WI38 (cell line): ENCODE measurements around the gene ARHGEF4.

Experiments
- H3K4me3 ChIP-seq: 2 replicates; pipeline ENCODE4 v1.5.1; 2011; ENCODE audit warnings: low read depth, mild to moderate bottlenecking, control low read depth, low read length
- TF ChIP-seq, protein P1 (sequence below): IDR thresholded peaks from 2 replicates; pipeline ENCODE4 v1.5.1; 2012; ENCODE audit warnings: low read depth, mild to moderate bottlenecking, control low read depth, low read length

Gene ARHGEF4

DNA sequence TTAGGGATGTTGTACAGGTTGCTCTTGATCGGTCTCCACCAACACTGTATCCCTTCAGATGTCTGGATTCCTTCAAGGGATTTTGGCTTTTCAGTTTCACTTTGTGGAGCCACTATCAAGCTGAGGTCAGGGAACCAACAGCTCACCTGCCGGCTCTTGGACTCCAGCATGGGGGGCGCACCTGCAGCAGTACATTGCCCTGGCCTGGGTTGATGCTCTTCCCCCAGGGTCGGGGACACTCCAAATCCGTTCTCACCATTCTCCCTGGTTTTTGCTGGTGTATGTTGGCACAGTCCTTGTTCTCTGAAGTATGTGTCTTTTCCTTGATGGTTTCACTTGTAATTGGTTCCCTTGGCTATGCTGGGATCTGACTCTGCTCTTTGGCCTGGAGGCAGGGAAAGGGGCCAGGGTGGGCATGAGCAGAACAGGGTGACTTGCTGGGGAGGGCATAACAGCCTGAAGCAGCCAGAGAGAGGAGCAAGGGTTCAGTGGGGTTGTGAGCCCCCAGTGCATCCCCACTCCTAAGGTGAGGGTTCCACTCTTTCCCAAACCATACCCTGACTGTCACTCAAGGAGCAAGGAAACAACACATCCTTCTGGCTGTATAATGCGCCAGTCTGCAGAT lies 5.1 kb downstream of the ARHGEF4 start:
- TF ChIP-seq, protein P1, sequence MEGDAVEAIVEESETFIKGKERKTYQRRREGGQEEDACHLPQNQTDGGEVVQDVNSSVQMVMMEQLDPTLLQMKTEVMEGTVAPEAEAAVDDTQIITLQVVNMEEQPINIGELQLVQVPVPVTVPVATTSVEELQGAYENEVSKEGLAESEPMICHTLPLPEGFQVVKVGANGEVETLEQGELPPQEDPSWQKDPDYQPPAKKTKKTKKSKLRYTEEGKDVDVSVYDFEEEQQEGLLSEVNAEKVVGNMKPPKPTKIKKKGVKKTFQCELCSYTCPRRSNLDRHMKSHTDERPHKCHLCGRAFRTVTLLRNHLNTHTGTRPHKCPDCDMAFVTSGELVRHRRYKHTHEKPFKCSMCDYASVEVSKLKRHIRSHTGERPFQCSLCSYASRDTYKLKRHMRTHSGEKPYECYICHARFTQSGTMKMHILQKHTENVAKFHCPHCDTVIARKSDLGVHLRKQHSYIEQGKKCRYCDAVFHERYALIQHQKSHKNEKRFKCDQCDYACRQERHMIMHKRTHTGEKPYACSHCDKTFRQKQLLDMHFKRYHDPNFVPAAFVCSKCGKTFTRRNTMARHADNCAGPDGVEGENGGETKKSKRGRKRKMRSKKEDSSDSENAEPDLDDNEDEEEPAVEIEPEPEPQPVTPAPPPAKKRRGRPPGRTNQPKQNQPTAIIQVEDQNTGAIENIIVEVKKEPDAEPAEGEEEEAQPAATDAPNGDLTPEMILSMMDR = no peak
- H3K4me3 ChIP-seq = no peak overlapping the region

DNA sequence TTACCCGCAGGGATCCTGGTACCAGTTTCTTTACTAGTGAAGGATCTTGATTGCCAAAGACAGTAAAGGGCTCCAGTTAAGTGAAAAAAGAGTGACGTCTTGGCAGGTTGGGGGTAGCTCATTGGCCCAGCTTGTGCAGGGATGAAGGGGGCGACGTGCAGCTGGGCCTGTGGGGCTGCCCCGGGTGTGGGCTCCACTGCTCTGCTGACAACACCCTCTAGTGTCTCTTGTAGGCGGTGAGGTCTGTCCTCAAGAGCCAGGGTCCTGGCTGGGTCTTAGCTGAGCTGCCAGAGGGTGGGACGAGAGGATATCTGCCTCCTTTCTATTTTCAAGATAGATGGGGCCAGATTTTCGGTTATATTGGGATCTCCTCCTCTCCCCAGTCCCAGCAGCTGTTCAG lies 6.1 kb downstream of the ARHGEF4 start:
- H3K4me3 ChIP-seq = no peak overlapping the region
- TF ChIP-seq, protein P1 = no peak

DNA sequence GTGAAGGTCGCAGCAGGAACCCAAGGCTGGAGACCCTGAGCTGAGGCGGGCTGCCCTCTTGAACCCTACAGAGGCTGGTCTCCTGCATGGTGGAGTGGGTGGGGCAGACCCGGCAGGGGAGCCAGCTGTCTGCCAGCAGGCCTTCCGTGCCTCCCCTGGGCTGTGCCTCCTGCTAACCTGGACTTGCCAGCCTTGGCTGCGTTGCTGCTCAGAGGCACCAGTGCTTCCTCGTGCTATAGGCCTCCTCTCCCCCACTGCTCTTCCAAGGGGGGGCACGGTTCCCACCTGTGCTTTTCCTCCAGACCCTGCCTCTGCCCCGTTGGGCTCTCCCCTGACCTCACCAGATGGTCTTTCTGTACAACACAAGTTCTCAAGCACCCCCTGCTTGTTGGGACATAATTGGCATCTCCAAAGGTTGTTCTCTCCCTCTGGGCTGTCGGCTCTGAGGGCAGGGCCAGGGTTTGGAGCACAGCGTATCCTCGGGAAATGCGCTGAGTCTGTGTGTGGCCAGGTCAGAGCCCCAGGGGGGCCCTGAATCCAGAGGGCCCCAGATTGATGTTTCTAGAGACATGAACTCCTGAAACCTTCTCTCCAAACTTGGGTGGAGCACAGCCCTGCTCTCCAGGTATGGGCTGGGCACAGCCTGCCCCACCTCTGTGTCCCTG lies 6.7 kb downstream of the ARHGEF4 start:
- H3K4me3 ChIP-seq = no peak overlapping the region
- TF ChIP-seq, protein P1 = no peak

DNA sequence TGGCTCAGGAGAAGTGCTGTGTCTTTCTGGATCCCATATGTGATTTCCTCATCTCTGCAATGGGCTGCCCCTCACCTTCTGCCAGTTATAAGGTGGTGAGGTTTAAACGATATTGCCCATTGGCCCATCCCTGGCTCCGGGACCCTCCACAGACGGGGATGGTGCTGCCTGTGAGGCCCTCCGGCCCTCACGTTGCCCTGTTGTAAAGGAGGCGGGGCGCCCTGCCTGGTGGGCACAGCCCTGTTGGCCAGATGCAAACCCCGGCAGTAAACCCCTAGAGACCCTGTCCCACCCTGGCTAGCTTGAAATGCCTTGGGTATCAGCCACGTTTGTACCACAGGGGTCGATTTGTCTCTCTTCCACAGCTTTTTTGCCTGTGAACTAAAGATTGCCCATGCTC lies 7.4 kb downstream of the ARHGEF4 start:
- TF ChIP-seq, protein P1 = no peak
- H3K4me3 ChIP-seq = no peak overlapping the region

DNA sequence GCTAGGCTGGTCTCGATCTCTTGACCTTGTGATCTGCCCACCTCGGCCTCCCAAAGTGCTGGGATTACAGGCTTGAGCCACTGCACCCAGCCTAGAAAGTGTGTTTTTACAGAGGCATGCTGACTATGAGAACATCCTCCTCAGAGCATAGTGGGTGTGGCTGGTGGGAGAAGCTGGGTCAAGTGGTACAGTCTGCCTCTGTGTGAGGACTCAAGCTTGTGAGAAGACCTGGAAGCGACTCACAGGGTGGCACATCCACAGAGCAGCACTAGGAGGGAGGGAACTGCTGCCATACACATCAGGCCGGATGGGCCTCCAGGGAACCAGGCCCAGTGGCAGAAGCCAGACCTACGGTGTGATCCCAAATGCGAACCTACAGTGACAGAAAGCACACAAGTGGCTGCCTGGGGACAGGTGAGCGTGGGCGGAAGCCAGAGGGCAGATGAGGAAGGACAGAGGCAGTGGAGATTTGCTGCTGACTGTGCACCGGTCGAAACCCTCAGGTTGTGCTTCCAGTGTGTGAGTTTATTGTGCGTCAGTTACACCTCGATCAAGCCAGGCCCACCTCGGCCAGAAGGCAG lies 8.9 kb downstream of the ARHGEF4 start:
- TF ChIP-seq, protein P1 = no peak
- H3K4me3 ChIP-seq = no peak overlapping the region

DNA sequence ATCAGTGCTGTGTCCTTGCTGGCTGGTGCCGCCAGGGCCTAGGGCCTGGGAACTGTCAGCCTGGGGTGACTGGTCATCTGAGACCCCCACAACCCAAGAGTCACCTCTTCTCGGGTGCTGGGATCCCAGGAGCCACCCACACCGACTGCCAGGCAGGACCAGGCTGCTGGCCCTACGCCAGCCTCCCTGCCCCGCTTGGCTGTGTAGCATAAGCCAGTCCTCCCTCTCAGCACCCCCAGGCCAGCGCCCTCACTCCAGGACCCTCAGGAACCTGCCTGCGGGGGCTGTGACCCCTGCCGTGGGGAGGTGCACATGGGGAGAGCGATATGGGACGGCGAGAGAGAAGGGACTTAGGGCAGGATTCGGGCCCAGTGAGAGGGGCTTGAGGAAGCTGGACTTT lies 9.5 kb downstream of the ARHGEF4 start:
- H3K4me3 ChIP-seq = no peak overlapping the region

More for the DNA sequence above, 9.5 kb downstream of the ARHGEF4 start:
- TF ChIP-seq, protein P1 = no peak
